ENCODE results near the gene PTPN11. TPM values are rescaled to one million over a fixed set of nuclear protein-coding genes. Genes with fewer than 3 reads are reported as not detected.
A peak's percentile ranks its signal among the peaks of the same experiment; 100 is the strongest.

Gene PTPN11
- total and polyA plus RNA-seq, 4 donors, result 23.3 to 101 (median 44.3) TPM

DNA sequence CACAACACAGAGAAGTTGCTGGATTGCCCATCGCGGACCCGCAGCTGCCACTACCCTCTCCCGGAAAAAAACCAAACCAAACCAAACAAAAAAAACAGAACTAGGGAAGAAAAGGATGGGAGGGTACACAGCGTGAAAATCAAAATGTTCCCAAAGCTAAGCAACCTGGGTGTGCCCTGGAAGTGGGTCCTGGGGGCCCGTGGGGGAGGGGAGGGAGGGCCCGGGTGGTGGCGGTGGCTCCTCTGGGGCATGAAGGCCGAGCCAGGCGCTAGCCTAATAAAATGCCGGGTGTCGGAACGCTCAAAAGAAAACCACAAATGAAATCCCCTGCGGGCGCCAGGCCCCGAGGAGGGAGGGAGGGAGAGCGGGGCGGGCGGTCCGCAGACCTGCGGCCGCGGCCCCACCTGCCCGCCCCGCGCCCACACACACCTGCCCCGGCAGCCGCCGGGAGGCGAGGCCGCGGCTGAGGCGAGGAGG, 37.3 kb upstream of the PTPN11 start:
- H3K4me3 ChIP-seq, result peak overlapping the region; percentile 97
- H3K4me1 ChIP-seq (ENCODE audit: control insufficient read depth in 5 of 5, insufficient read depth in 5 of 5, low read length in 5 of 5), result peaks cover 0 to 15% (median 8%) of the 10 kb centered on the region in 5 donors
- no peaks in the 10 kb centered on the region for H3K27me3 ChIP-seq (ENCODE audit: control insufficient read depth in 3 of 3, insufficient read depth in 3 of 3, low read length in 2 of 3)
- whole genome bisulfite sequencing, 2 donors, result 1 to 30% methylated on average over 22 to 33 of the region's 33 CpGs
- H3K36me3 ChIP-seq (ENCODE audit: control insufficient read depth in 4 of 4, insufficient read depth in 4 of 4, low read length in 4 of 4), result no peaks in the 10 kb centered on the region
- DNase-seq (peak in 2 of 3 donors; percentile 22 to 25), ATAC-seq (ENCODE audit: insufficient read depth, low FRiP score) (peak; percentile 30)
- peak overlapping the region; percentile 83 to 93 for H3K27ac ChIP-seq (ENCODE audit: low read depth in 1 of 2, low read length in 1 of 2)
- H3K9me3 ChIP-seq (ENCODE audit: control insufficient read depth in 4 of 4, insufficient read depth in 3 of 4, low read length in 3 of 4), result no peaks in the 10 kb centered on the region
- TF ChIP-seq, protein P1, sequence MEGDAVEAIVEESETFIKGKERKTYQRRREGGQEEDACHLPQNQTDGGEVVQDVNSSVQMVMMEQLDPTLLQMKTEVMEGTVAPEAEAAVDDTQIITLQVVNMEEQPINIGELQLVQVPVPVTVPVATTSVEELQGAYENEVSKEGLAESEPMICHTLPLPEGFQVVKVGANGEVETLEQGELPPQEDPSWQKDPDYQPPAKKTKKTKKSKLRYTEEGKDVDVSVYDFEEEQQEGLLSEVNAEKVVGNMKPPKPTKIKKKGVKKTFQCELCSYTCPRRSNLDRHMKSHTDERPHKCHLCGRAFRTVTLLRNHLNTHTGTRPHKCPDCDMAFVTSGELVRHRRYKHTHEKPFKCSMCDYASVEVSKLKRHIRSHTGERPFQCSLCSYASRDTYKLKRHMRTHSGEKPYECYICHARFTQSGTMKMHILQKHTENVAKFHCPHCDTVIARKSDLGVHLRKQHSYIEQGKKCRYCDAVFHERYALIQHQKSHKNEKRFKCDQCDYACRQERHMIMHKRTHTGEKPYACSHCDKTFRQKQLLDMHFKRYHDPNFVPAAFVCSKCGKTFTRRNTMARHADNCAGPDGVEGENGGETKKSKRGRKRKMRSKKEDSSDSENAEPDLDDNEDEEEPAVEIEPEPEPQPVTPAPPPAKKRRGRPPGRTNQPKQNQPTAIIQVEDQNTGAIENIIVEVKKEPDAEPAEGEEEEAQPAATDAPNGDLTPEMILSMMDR (IDR thresholded peaks at IDR 0.05; ENCODE audit: control extremely low read depth, extremely low read depth), result no peak
- peak overlapping the region; percentile 34 to 68 for H3K9ac ChIP-seq (ENCODE audit: insufficient read depth in 1 of 2, low read length in 2 of 2)

DNA sequence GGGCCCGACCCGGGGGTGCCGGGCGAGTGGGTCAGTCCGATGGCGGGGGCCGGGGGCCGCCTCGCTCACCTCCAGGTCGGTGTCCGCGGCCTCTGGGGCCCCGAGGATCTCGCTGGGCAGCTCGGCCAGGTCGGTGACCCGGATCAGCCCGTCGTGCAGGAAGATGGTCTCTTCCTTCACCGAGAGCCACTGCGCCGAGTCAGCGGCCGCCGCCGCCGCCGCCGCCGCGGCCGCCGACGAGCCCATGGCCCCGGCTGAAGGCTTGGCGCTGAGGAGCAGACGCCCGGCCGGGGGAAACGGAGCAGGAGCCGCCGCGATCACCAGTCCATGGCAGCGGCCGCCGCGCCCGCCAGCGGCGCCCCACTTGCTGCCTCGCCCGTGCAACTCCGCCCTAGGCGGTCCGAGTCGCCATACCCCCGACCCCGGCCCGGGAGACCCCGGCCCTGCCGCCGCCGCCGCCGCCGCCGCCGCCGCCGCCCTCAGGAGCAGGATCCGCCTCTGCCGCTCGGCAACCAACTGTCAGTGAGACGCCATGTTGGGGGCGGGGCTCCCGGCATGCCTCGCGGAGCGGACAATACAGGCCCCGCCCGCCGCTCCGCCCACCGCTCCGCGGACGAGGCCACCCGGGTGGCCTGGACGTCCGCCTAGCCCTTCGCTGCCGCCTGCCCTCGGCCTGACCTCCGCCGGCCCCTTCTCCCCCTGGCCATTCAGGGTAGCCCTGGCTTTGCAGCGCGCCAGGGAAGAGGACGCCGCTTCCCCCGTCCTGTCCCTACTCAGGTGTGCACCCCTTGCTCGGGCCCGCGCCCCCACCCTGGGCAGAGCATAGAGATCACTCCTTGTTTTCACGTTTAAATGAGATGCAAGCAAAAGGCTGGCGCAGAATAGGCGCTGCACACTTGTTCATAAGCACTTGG, 36.6 kb upstream of the PTPN11 start, which contains the start of gene HECTD4:
HECTD4 (minus strand) TSS at position 549 of the 914 bp plus-strand sequence; CDS start at position 246, 303 bp downstream.
- Histone ChIP-seq H3K4me3 (peak within 1 kb of the TSS; percentile 97), H3K4me1 (ENCODE audit: control insufficient read depth in 5 of 5, insufficient read depth in 5 of 5, low read length in 5 of 5) (peaks cover 0 to 22% (median 8%) of the 10 kb centered on the region in 5 donors), H3K27ac (ENCODE audit: low read depth in 1 of 2, low read length in 1 of 2) (peak within 1 kb of the TSS; percentile 83 to 93), H3K9me3 (ENCODE audit: control insufficient read depth in 4 of 4, insufficient read depth in 3 of 4, low read length in 3 of 4) (no peaks in the 10 kb centered on the region), H3K9ac (ENCODE audit: insufficient read depth in 1 of 2, low read length in 2 of 2) (peak within 1 kb of the TSS; percentile 34 to 68), H3K36me3 (ENCODE audit: control insufficient read depth in 4 of 4, insufficient read depth in 4 of 4, low read length in 4 of 4) (no peaks in the 10 kb centered on the region), H3K27me3 (ENCODE audit: control insufficient read depth in 3 of 3, insufficient read depth in 3 of 3, low read length in 2 of 3) (no peaks in the 10 kb centered on the region)
- WGBS, 2 donors, result 1 to 37% methylated on average over 71 to 106 of the region's 106 CpGs
- ATAC-seq (ENCODE audit: insufficient read depth, low FRiP score) (peak; percentile 99), DNase-seq (peak; percentile 93 to 95 (median 93))
- TF ChIP-seq, protein P1 (IDR thresholded peaks at IDR 0.05; ENCODE audit: control extremely low read depth, extremely low read depth), result no peak

DNA sequence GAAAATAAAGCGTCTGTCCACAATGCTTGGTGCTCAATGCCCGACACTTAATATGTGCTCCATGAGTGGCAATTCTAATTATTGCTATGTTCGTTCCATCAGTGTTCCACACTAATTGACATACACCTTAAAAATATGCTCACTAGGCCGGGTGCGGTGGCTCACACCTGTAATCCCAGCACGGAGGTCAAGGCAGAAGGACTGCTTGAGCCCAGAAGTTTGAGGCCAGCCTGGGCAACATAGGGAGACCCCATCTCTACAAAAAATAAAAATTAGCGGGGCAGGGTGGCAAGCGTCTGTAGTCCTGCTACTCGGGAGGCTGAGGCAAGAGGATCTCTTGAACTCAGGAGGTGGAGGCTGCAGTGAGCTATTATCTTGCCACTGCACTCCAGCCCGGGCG, 35.9 kb upstream of the PTPN11 start:
- Histone ChIP-seq H3K9ac (ENCODE audit: insufficient read depth in 1 of 2, low read length in 2 of 2) (peak overlapping the region in 1 of 2 donors; percentile 32), H3K27ac (ENCODE audit: low read depth in 1 of 2, low read length in 1 of 2) (no peak overlapping the region), H3K9me3 (ENCODE audit: control insufficient read depth in 4 of 4, insufficient read depth in 3 of 4, low read length in 3 of 4) (no peaks in the 10 kb centered on the region), H3K4me3 (no peak overlapping the region), H3K27me3 (ENCODE audit: control insufficient read depth in 3 of 3, insufficient read depth in 3 of 3, low read length in 2 of 3) (no peaks in the 10 kb centered on the region), H3K4me1 (ENCODE audit: control insufficient read depth in 5 of 5, insufficient read depth in 5 of 5, low read length in 5 of 5) (peaks cover 0 to 23% (median 8%) of the 10 kb centered on the region in 5 donors), H3K36me3 (ENCODE audit: control insufficient read depth in 4 of 4, insufficient read depth in 4 of 4, low read length in 4 of 4) (no peaks in the 10 kb centered on the region)
- DNase-seq (no peak), ATAC-seq (ENCODE audit: insufficient read depth, low FRiP score) (no peak)
- 86 to 92% methylated on average over 11 of the region's 11 CpGs for WGBS, 2 donors
- TF ChIP-seq, protein P1 (IDR thresholded peaks at IDR 0.05; ENCODE audit: control extremely low read depth, extremely low read depth), result no peak

Measured in lung (tissue), 12 donors.